ENCODE measurements around the gene CLSTN2. TPM values are rescaled to one million over a fixed set of nuclear protein-coding genes. Genes with fewer than 3 reads are reported as not detected.

Gene CLSTN2
- total RNA-seq, 2 donors from 2014 or later, result 0.08 TPM; not detected in 1

GRCh38 chr3:140031170-140031569, 96.2 kb downstream of the CLSTN2 start:
- no peaks in the 10 kb centered on the region for H3K36me3 Mint-ChIP-seq (ENCODE audit: low read depth)
- H3K4me1 Mint-ChIP-seq, result no peaks in the 10 kb centered on the region
- peaks cover 3% of the 10 kb centered on the region for H3K9me3 Mint-ChIP-seq
- no peak overlapping the region for H3K27ac Mint-ChIP-seq
- ATAC-seq (replicated peaks), result no peak
- no peak overlapping the region for H3K4me3 Mint-ChIP-seq
- peaks cover 7% of the 10 kb centered on the region for H3K27me3 Mint-ChIP-seq

GRCh38 chr3:140034058-140034457, 99.1 kb downstream of the CLSTN2 start:
- no peak overlapping the region for H3K27ac Mint-ChIP-seq
- no peak for ATAC-seq (replicated peaks)
- no peaks in the 10 kb centered on the region for H3K36me3 Mint-ChIP-seq (ENCODE audit: low read depth)
- no peak overlapping the region for H3K4me3 Mint-ChIP-seq
- H3K9me3 Mint-ChIP-seq, result no peaks in the 10 kb centered on the region
- H3K27me3 Mint-ChIP-seq, result peaks cover 7% of the 10 kb centered on the region
- H3K4me1 Mint-ChIP-seq, result no peaks in the 10 kb centered on the region

- Mint-ChIP-seq H3K27me3 (peaks cover 7% of the 10 kb centered on the region), H3K4me3 (no peak overlapping the region), H3K4me1 (no peaks in the 10 kb centered on the region), H3K9me3 (no peaks in the 10 kb centered on the region), H3K27ac (no peak overlapping the region), H3K36me3 (ENCODE audit: low read depth) (no peaks in the 10 kb centered on the region)
- no peak for ATAC-seq (replicated peaks)
Measured at GRCh38 chr3:140035871-140036270, 100.9 kb downstream of the CLSTN2 start.

- Mint-ChIP-seq H3K27ac (no peak overlapping the region), H3K9me3 (peaks cover 4% of the 10 kb centered on the region), H3K27me3 (peaks cover 9% of the 10 kb centered on the region), H3K4me1 (no peaks in the 10 kb centered on the region), H3K4me3 (no peak overlapping the region), H3K36me3 (ENCODE audit: low read depth) (no peaks in the 10 kb centered on the region)
- no peak for ATAC-seq (replicated peaks)
Measured at GRCh38 chr3:140050396-140050795, 115.4 kb downstream of the CLSTN2 start.

GRCh38 chr3:140051019-140051957, 116.3 kb downstream of the CLSTN2 start:
- Mint-ChIP-seq H3K27me3 (peaks cover 12% of the 10 kb centered on the region), H3K9me3 (peaks cover 4% of the 10 kb centered on the region), H3K4me1 (no peaks in the 10 kb centered on the region), H3K36me3 (ENCODE audit: low read depth) (no peaks in the 10 kb centered on the region), H3K27ac (no peak overlapping the region), H3K4me3 (no peak overlapping the region)
- ATAC-seq (replicated peaks), result no peak

- ATAC-seq (replicated peaks), result no peak
- no peak overlapping the region for H3K27ac Mint-ChIP-seq
- no peaks in the 10 kb centered on the region for H3K36me3 Mint-ChIP-seq (ENCODE audit: low read depth)
- H3K4me1 Mint-ChIP-seq, result no peaks in the 10 kb centered on the region
- H3K27me3 Mint-ChIP-seq, result peaks cover 12% of the 10 kb centered on the region
- H3K9me3 Mint-ChIP-seq, result peaks cover 4% of the 10 kb centered on the region
- H3K4me3 Mint-ChIP-seq, result no peak overlapping the region
Measured at GRCh38 chr3:140052771-140053702, 118.1 kb downstream of the CLSTN2 start.

GRCh38 chr3:140053794-140054193, 118.8 kb downstream of the CLSTN2 start:
- Mint-ChIP-seq H3K9me3 (peaks cover 4% of the 10 kb centered on the region), H3K27ac (no peak overlapping the region), H3K4me3 (no peak overlapping the region), H3K27me3 (peaks cover 9% of the 10 kb centered on the region), H3K4me1 (no peaks in the 10 kb centered on the region), H3K36me3 (ENCODE audit: low read depth) (no peaks in the 10 kb centered on the region)
- no peak for ATAC-seq (replicated peaks)

GRCh38 chr3:140055092-140055791, 120.3 kb downstream of the CLSTN2 start:
- no peaks in the 10 kb centered on the region for H3K36me3 Mint-ChIP-seq (ENCODE audit: low read depth)

GRCh38 chr3:140056047-140056446, 121.1 kb downstream of the CLSTN2 start:
- H3K9me3 Mint-ChIP-seq, result no peaks in the 10 kb centered on the region

More at GRCh38 chr3:140055092-140055791, 120.3 kb downstream of the CLSTN2 start:
- H3K9me3 Mint-ChIP-seq, result peaks cover 3% of the 10 kb centered on the region
- ATAC-seq (replicated peaks), result no peak
- H3K27me3 Mint-ChIP-seq, result peaks cover 7% of the 10 kb centered on the region
- no peak overlapping the region for H3K4me3 Mint-ChIP-seq
- no peak overlapping the region for H3K27ac Mint-ChIP-seq
- no peaks in the 10 kb centered on the region for H3K4me1 Mint-ChIP-seq

GRCh38 chr3:140061211-140061610, 126.2 kb downstream of the CLSTN2 start:
- Mint-ChIP-seq H3K27ac (no peak overlapping the region), H3K4me1 (no peaks in the 10 kb centered on the region), H3K36me3 (ENCODE audit: low read depth) (no peaks in the 10 kb centered on the region), H3K27me3 (peaks cover 3% of the 10 kb centered on the region), H3K9me3 (no peaks in the 10 kb centered on the region), H3K4me3 (no peak overlapping the region)
- no peak for ATAC-seq (replicated peaks)

More at GRCh38 chr3:140056047-140056446, 121.1 kb downstream of the CLSTN2 start:
- no peak for ATAC-seq (replicated peaks)
- Mint-ChIP-seq H3K27ac (no peak overlapping the region), H3K4me3 (no peak overlapping the region), H3K4me1 (no peaks in the 10 kb centered on the region), H3K27me3 (peaks cover 3% of the 10 kb centered on the region), H3K36me3 (ENCODE audit: low read depth) (no peaks in the 10 kb centered on the region)

GRCh38 chr3:140062461-140062860, 127.5 kb downstream of the CLSTN2 start:
- Mint-ChIP-seq H3K27ac (no peak overlapping the region), H3K27me3 (peaks cover 4% of the 10 kb centered on the region), H3K4me3 (no peak overlapping the region), H3K4me1 (no peaks in the 10 kb centered on the region), H3K36me3 (ENCODE audit: low read depth) (no peaks in the 10 kb centered on the region), H3K9me3 (no peaks in the 10 kb centered on the region)
- ATAC-seq (replicated peaks), result no peak

- no peak for ATAC-seq (replicated peaks)
- no peaks in the 10 kb centered on the region for H3K9me3 Mint-ChIP-seq
- H3K27me3 Mint-ChIP-seq, result peaks cover 4% of the 10 kb centered on the region
- H3K4me3 Mint-ChIP-seq, result no peak overlapping the region
- H3K27ac Mint-ChIP-seq, result no peak overlapping the region
- no peaks in the 10 kb centered on the region for H3K36me3 Mint-ChIP-seq (ENCODE audit: low read depth)
- H3K4me1 Mint-ChIP-seq, result no peaks in the 10 kb centered on the region
Measured at GRCh38 chr3:140067487-140067886, 132.5 kb downstream of the CLSTN2 start.

GRCh38 chr3:140068494-140069017, 133.6 kb downstream of the CLSTN2 start:
- peaks cover 4% of the 10 kb centered on the region for H3K27me3 Mint-ChIP-seq
- ATAC-seq (replicated peaks), result no peak
- H3K4me3 Mint-ChIP-seq, result no peak overlapping the region
- H3K9me3 Mint-ChIP-seq, result no peaks in the 10 kb centered on the region
- no peak overlapping the region for H3K27ac Mint-ChIP-seq
- no peaks in the 10 kb centered on the region for H3K36me3 Mint-ChIP-seq (ENCODE audit: low read depth)
- H3K4me1 Mint-ChIP-seq, result no peaks in the 10 kb centered on the region

All from activated T-helper 17 cell treated with anti-CD3 and anti-CD28 coated beads, Interleukin-2, amount 50 U/mL, for 72 hours (primary cell).